IPS-18a (cell line): ENCODE measurements around the gene CDC73.

Source experiments
- H3K27ac ChIP-seq: one replicate; pipeline ENCODE4 v1.5.1; 2013; ENCODE audit warnings: low read length
- H3K27me3 ChIP-seq: one replicate; pipeline ENCODE4 v1.6.1; 2013; ENCODE audit warnings: mild to moderate bottlenecking, low read length; ENCODE audit not compliant: control insufficient read depth, insufficient read depth
- H3K36me3 ChIP-seq: one replicate; pipeline ENCODE4 v1.6.1; 2013; ENCODE audit warnings: low read depth, low read length; ENCODE audit not compliant: control insufficient read depth
- H3K4me1 ChIP-seq: one replicate; pipeline ENCODE4 v1.6.1; 2013; ENCODE audit warnings: low read depth, low read length; ENCODE audit not compliant: control insufficient read depth
- H3K4me3 ChIP-seq: one replicate; pipeline ENCODE4 v1.5.1; 2013; ENCODE audit warnings: low read length
- H3K9ac ChIP-seq: one replicate; pipeline ENCODE4 v1.6.1; 2013; ENCODE audit warnings: mild to moderate bottlenecking, low read length, moderate library complexity
- H3K9me3 ChIP-seq: one replicate; pipeline ENCODE4 v1.6.1; 2013; ENCODE audit warnings: low read depth, low read length; ENCODE audit not compliant: control insufficient read depth

Gene CDC73

DNA sequence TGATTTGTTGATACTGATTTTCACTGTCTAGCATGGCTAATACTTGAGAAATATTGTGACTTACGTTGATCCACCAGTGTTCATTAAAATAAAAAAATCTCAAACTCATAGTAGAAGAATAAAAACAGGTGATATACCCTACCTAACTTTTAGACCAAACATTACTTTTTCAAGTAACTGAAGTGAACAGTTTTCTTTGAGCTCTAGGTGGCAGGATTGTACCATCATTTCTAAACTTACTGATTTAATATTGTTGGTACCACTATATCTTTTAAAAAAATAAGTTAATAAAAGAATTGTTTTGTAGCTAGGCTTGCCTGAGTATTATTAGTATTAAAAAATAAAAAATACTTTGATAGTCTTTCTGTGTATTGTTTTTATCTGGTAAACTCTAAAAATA lies 21.5 kb downstream of the CDC73 start:
- no peak overlapping the region for H3K9ac ChIP-seq
- no peak overlapping the region for H3K4me3 ChIP-seq
- no peaks in the 10 kb centered on the region for H3K4me1 ChIP-seq
- H3K36me3 ChIP-seq = peaks cover 58% of the 10 kb centered on the region
- no peaks in the 10 kb centered on the region for H3K27me3 ChIP-seq
- H3K27ac ChIP-seq = no peak overlapping the region
- H3K9me3 ChIP-seq = no peaks in the 10 kb centered on the region

GRCh38 chr1:193144361-193144938 lies 22.6 kb downstream of the CDC73 start:
- no peak overlapping the region for H3K27ac ChIP-seq
- no peaks in the 10 kb centered on the region for H3K9me3 ChIP-seq
- H3K4me1 ChIP-seq = no peaks in the 10 kb centered on the region
- no peak overlapping the region for H3K9ac ChIP-seq
- no peaks in the 10 kb centered on the region for H3K27me3 ChIP-seq
- no peak overlapping the region for H3K4me3 ChIP-seq
- peaks cover 62% of the 10 kb centered on the region for H3K36me3 ChIP-seq

GRCh38 chr1:193144999-193145398 lies 23.2 kb downstream of the CDC73 start:
- no peaks in the 10 kb centered on the region for H3K27me3 ChIP-seq
- no peak overlapping the region for H3K9ac ChIP-seq
- H3K4me3 ChIP-seq = no peak overlapping the region
- H3K27ac ChIP-seq = no peak overlapping the region
- H3K4me1 ChIP-seq = no peaks in the 10 kb centered on the region
- H3K9me3 ChIP-seq = no peaks in the 10 kb centered on the region
- H3K36me3 ChIP-seq = peaks cover 62% of the 10 kb centered on the region

- Histone ChIP-seq H3K9me3 (no peaks in the 10 kb centered on the region), H3K4me1 (no peaks in the 10 kb centered on the region), H3K9ac (no peak overlapping the region), H3K27ac (no peak overlapping the region), H3K4me3 (no peak overlapping the region), H3K36me3 (peaks cover 25% of the 10 kb centered on the region), H3K27me3 (no peaks in the 10 kb centered on the region)
Measured at GRCh38 chr1:193156117-193156821, 34.4 kb downstream of the CDC73 start.

GRCh38 chr1:193156822-193157142 lies 35.0 kb downstream of the CDC73 start:
- H3K9ac ChIP-seq = no peak overlapping the region
- no peaks in the 10 kb centered on the region for H3K27me3 ChIP-seq
- H3K9me3 ChIP-seq = no peaks in the 10 kb centered on the region
- peaks cover 22% of the 10 kb centered on the region for H3K36me3 ChIP-seq
- no peak overlapping the region for H3K27ac ChIP-seq
- H3K4me1 ChIP-seq = no peaks in the 10 kb centered on the region
- no peak overlapping the region for H3K4me3 ChIP-seq

GRCh38 chr1:193157360-193157759 lies 35.5 kb downstream of the CDC73 start:
- Histone ChIP-seq H3K27ac (no peak overlapping the region), H3K9me3 (no peaks in the 10 kb centered on the region), H3K9ac (no peak overlapping the region), H3K4me1 (no peaks in the 10 kb centered on the region), H3K4me3 (no peak overlapping the region), H3K27me3 (no peaks in the 10 kb centered on the region), H3K36me3 (peaks cover 18% of the 10 kb centered on the region)

- no peaks in the 10 kb centered on the region for H3K27me3 ChIP-seq
- no peak overlapping the region for H3K9ac ChIP-seq
- no peaks in the 10 kb centered on the region for H3K36me3 ChIP-seq
- no peaks in the 10 kb centered on the region for H3K4me1 ChIP-seq
- H3K4me3 ChIP-seq = no peak overlapping the region
- H3K9me3 ChIP-seq = no peaks in the 10 kb centered on the region
- no peak overlapping the region for H3K27ac ChIP-seq
Measured at GRCh38 chr1:193176113-193176512, 54.3 kb downstream of the CDC73 start.

GRCh38 chr1:193176788-193177187 lies 55.0 kb downstream of the CDC73 start:
- Histone ChIP-seq H3K27me3 (no peaks in the 10 kb centered on the region), H3K27ac (no peak overlapping the region), H3K9me3 (no peaks in the 10 kb centered on the region), H3K4me3 (no peak overlapping the region), H3K4me1 (no peaks in the 10 kb centered on the region), H3K36me3 (no peaks in the 10 kb centered on the region), H3K9ac (no peak overlapping the region)

DNA sequence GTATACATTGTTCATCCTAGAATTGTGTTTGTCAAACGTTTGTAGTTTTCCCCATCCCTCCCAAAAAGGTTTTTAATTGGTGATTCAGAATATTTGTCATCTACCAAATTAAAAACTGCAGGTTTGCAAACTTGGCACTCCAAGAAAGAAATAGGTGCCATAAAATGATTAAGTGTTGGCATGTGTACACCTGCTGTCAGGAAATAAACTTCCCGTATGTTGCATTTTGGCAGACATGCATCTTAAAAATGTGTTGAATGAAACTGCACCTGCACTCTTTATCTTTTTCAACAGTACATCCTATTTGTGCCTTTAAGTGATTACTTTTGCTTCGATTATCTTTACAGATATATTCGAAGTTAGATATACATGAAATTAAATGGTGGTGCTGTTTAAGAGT lies 57.3 kb downstream of the CDC73 start:
- no peaks in the 10 kb centered on the region for H3K36me3 ChIP-seq
- no peaks in the 10 kb centered on the region for H3K9me3 ChIP-seq
- H3K4me3 ChIP-seq = no peak overlapping the region
- H3K27me3 ChIP-seq = no peaks in the 10 kb centered on the region
- H3K27ac ChIP-seq = no peak overlapping the region
- H3K9ac ChIP-seq = no peak overlapping the region
- no peaks in the 10 kb centered on the region for H3K4me1 ChIP-seq

GRCh38 chr1:193181536-193181935 lies 59.7 kb downstream of the CDC73 start:
- H3K4me1 ChIP-seq = peaks cover 10% of the 10 kb centered on the region
- no peaks in the 10 kb centered on the region for H3K27me3 ChIP-seq
- H3K36me3 ChIP-seq = no peaks in the 10 kb centered on the region
- H3K27ac ChIP-seq = no peak overlapping the region
- no peak overlapping the region for H3K9ac ChIP-seq
- H3K4me3 ChIP-seq = no peak overlapping the region
- no peaks in the 10 kb centered on the region for H3K9me3 ChIP-seq

DNA sequence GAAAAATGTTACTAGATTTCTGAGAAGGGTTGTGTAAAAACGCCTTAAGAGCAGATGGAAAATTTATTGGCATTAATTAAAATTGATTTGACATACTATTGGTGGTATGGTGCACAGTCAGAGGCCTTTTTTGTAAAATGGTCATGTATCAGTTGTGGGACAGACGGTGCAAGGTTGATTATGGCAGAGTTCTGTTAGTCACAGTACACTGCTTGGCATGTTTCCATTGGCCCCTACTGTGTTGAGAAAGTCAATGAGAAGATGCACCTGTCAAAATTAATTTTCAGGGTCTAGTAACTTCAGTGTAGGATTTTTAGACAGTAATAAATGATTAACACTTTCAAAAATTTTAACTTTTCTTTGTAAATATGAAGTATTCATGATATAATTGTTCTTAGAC lies 60.2 kb downstream of the CDC73 start:
- H3K9me3 ChIP-seq = no peaks in the 10 kb centered on the region
- peaks cover 11% of the 10 kb centered on the region for H3K4me1 ChIP-seq

DNA sequence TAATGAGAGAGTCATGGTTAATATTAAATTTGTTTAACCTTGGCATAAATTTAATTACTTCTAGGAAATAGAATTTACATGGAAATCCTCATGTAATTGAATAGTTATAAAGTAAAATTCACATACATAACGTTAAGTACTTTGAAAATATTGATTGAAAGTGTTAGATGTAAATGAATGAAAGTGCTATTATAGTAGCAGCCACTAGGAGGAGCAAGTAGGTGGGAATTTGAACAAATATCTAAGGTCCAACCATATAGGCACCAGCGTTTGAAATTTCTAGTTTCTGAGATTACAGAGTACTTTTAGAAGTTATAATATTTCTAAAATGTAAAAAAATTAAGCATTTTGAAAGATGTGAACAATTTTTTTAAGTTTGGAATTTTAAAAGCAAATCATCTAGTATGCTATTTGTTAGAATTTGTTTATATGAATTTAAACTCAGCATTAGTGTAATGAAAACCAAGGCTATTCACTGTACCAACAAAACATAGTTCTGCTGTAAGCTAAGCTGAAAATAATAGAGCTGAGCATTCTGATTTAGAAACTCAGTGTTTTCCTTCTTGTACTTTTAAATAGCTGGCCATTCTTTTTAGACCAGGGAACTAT lies 61.3 kb downstream of the CDC73 start:
- Histone ChIP-seq H3K9ac (no peak overlapping the region), H3K27ac (no peak overlapping the region)

More for the DNA sequence above, 60.2 kb downstream of the CDC73 start:
- Histone ChIP-seq H3K27ac (no peak overlapping the region), H3K4me3 (no peak overlapping the region), H3K36me3 (no peaks in the 10 kb centered on the region), H3K9ac (no peak overlapping the region), H3K27me3 (no peaks in the 10 kb centered on the region)

More for the DNA sequence above, 61.3 kb downstream of the CDC73 start:
- no peaks in the 10 kb centered on the region for H3K27me3 ChIP-seq
- H3K9me3 ChIP-seq = no peaks in the 10 kb centered on the region
- H3K4me1 ChIP-seq = peaks cover 11% of the 10 kb centered on the region
- H3K4me3 ChIP-seq = no peak overlapping the region
- H3K36me3 ChIP-seq = no peaks in the 10 kb centered on the region
